Prostate gland (tissue), 2 donors: Measurements from ENCODE around the gene KCNS3. TPM values are rescaled to one million over a fixed set of nuclear protein-coding genes. Genes with fewer than 3 reads are reported as not detected.

Experiments
- DNase-seq: peaks from one replicate; pipeline ENCODE4 v3.0.0-alpha.2; 2019; ENCODE audit warnings: low spot score
- H3K27ac ChIP-seq, 2 donors: fragments of 200-600 bp; sonication (generic); 2 replicates each; pipeline ENCODE4 v1.5.1; 2017 to 2019
- H3K27me3 ChIP-seq: fragments of 200-600 bp; sonication (generic); replicated peaks from 2 replicates; pipeline ENCODE4 v1.5.1; 2019; ENCODE audit not compliant: insufficient read depth
- H3K36me3 ChIP-seq, 2 donors: fragments of 200-600 bp; sonication (generic); 1 replicate in 1 of 2; 2 replicates in 1 of 2; pipeline versions ENCODE4 v1.5.1 to v1.8.1; 2017 to 2019
- H3K4me1 ChIP-seq: fragments of 200-600 bp; sonication (generic); replicated peaks from 2 replicates; pipeline ENCODE4 v1.5.1; 2019
- H3K4me3 ChIP-seq, 2 donors: fragments of 200-600 bp; sonication (generic); 2 replicates each; pipeline ENCODE4 v1.5.1; 2017 to 2019
- H3K9me3 ChIP-seq: fragments of 200-600 bp; sonication (generic); 2 replicates; pipeline ENCODE4 v1.5.1; 2017
- POLR2A ChIP-seq: fragments of 450-650 bp; IDR thresholded peaks from one replicate; pipeline ENCODE4 v1.6.1; 2016; ENCODE audit warnings: antibody characterized with exemption, mild to moderate bottlenecking
- POLR2AphosphoS5 ChIP-seq: sonication (generic); formaldehyde crosslinking; IDR thresholded peaks from one replicate; pipeline ENCODE4 v1.6.1; 2017; ENCODE audit warnings: antibody characterized with exemption
- WGBS: methylation state at CpG from one replicate; pipeline ENCODE4 v1.1.5; 2018; 5-methylcytosine and 5-hydroxymethylcytosine counted together
- intact Hi-C: fragments of 100-400 bp; cut with DNase I; formaldehyde crosslinking; loops from one replicate; pipeline ENCODE4 v1.14.2; 2022
- total RNA-seq, 2 donors: library from RNA; depleted of rRNA; stranded (reverse); fragments of >200 nt; gene quantifications; one replicate each; pipeline ENCODE4 v1.1.0, GENCODE V29; 2016
- TF ChIP-seq, protein P1 (sequence below), 4 experiments: fragments of 200-600 bp in 2 of 4; fragments of 450-650 bp in 2 of 4; sonication (generic) in 2 of 4; IDR thresholded peaks; 1 replicate in 3 of 4; 2 replicates in 1 of 4; pipeline ENCODE4 v1.5.1; 2016 to 2019; ENCODE audit warnings: antibody characterized with exemption in 4 of 4, mild to moderate bottlenecking in 2 of 4, moderate library complexity in 2 of 4

KCNS3 gene
- 100 to 1,000 TPM in 1 of 2 donors, 10 to 100 TPM in 1; 17.4 to 106 TPM for total RNA-seq

DNA sequence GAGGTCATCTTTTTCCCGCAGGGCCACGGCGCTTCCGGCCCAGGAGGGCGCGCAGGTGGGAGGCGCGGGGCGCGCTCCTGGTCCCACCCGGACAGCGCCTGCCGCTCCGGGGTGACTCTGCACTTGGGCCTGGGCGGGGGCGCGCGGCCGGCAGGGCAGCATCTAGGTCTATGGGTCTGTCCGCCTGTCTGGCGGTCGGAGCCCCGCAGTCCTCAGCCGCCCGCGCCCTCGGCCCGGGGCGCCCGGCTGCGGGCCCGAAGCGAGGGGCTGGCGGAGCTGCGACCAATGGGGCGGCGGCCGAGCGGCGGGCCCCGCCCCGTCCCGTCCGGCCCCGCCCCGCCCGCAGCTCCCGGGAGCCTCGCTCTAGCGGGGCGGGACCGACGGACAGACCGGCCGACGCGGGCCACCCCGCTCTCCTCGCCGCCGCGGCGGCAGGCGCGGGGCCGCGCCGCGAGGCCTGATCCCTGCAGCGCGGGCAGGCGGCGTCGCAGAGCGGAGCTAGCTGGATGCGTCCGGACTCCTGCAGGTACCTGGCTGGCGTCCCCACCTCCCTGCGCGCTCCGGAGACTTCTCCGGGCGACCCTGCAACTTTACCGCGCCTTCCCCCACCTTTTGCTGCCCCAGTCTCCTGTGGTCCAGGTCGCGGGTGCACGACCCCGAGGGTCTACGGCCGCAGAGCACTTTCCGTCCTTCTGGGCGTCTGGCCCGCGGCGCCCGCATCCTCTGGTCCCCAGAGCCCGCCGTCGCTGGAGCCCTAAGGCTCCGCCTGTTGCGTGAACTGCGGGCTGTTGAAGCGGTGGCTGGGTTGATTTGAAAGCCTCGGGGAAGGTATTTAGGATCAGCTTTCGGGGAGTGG lies at the start of gene KCNS3:
TSS of gene KCNS3 (plus strand) at position 387 of the 856 bp plus-strand sequence. CDS start 52,342 bp downstream, outside the sequence.
- H3K36me3 ChIP-seq: no peaks in the 10 kb centered on the region
- DNase-seq: peak; percentile 52
- H3K27me3 ChIP-seq: no peaks in the 10 kb centered on the region
- no peaks in the 10 kb centered on the region for H3K9me3 ChIP-seq
- no peaks in the 10 kb centered on the region for H3K4me1 ChIP-seq
- peak within 1 kb of the TSS; percentile 58 to 66 for H3K27ac ChIP-seq
- TF ChIP-seq, protein P1, sequence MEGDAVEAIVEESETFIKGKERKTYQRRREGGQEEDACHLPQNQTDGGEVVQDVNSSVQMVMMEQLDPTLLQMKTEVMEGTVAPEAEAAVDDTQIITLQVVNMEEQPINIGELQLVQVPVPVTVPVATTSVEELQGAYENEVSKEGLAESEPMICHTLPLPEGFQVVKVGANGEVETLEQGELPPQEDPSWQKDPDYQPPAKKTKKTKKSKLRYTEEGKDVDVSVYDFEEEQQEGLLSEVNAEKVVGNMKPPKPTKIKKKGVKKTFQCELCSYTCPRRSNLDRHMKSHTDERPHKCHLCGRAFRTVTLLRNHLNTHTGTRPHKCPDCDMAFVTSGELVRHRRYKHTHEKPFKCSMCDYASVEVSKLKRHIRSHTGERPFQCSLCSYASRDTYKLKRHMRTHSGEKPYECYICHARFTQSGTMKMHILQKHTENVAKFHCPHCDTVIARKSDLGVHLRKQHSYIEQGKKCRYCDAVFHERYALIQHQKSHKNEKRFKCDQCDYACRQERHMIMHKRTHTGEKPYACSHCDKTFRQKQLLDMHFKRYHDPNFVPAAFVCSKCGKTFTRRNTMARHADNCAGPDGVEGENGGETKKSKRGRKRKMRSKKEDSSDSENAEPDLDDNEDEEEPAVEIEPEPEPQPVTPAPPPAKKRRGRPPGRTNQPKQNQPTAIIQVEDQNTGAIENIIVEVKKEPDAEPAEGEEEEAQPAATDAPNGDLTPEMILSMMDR (IDR thresholded peaks at IDR 0.05): no peak
- TF ChIP-seq POLR2AphosphoS5 (no peak), POLR2A (peak; percentile 46)
- intact Hi-C loops: no loop called here
- WGBS: 1% methylated on average over 35 of the region's 106 CpGs
- H3K4me3 ChIP-seq: peak within 1 kb of the TSS; percentile 50 to 62

- 18% methylated on average over 37 of the region's 37 CpGs for WGBS
- peak; percentile 42 for DNase-seq
Measured at GRCh38 chr2:17830053-17831034, 48.1 kb upstream of the KCNS3 start.

GRCh38 chr2:17835516-17835915 lies 43.0 kb upstream of the KCNS3 start:
- H3K4me1 ChIP-seq: no peaks in the 10 kb centered on the region
- 26% methylated on average over 2 of the region's 2 CpGs for WGBS
- no peak overlapping the region for H3K27ac ChIP-seq
- H3K27me3 ChIP-seq: no peaks in the 10 kb centered on the region
- TF ChIP-seq, protein P1 (IDR thresholded peaks at IDR 0.05): no peak
- no peak for TF ChIP-seq POLR2AphosphoS5
- TF ChIP-seq POLR2A: no peak
- no peaks in the 10 kb centered on the region for H3K36me3 ChIP-seq
- no peaks in the 10 kb centered on the region for H3K9me3 ChIP-seq
- intact Hi-C loops: loop anchor here (10.0 kb wide), 1 partner anchor 111 kb away; no protein-coding TSS in a partner anchor
- no peak for DNase-seq
- H3K4me3 ChIP-seq: no peak overlapping the region

More at GRCh38 chr2:17830053-17831034, 48.1 kb upstream of the KCNS3 start:
- H3K27me3 ChIP-seq: no peaks in the 10 kb centered on the region
- TF ChIP-seq, protein P1 (IDR thresholded peaks at IDR 0.05): peak; percentile 50 to 81 (median 70)
- TF ChIP-seq POLR2A: no peak
- H3K27ac ChIP-seq: no peak overlapping the region
- H3K36me3 ChIP-seq: no peaks in the 10 kb centered on the region
- H3K9me3 ChIP-seq: no peaks in the 10 kb centered on the region
- H3K4me1 ChIP-seq: no peaks in the 10 kb centered on the region
- intact Hi-C loops: loop anchor here (10.0 kb wide), 1 partner anchor 106 kb away; no protein-coding TSS in a partner anchor
- no peak overlapping the region for H3K4me3 ChIP-seq

DNA sequence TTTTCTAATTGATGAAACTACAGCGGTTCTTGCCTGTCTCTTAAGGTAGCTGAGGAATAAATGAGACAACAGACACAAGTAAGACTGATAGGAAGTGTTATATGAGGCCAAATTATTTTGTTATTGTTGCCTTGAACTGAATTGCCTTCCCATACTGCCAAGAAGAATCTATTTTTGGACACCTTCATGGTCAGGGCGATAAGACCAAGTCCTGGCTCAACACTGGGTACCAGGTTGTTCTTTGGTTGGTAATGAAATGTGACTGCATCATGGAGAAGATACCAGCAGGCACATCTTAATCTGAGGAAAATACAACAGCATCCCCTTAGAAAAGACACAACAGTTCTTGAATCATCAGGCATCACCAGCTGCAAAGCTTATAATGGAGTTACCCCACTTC lies 38.5 kb upstream of the KCNS3 start:
- Histone ChIP-seq H3K36me3 (no peaks in the 10 kb centered on the region), H3K4me1 (no peaks in the 10 kb centered on the region), H3K9me3 (no peaks in the 10 kb centered on the region), H3K4me3 (no peak overlapping the region), H3K27me3 (no peaks in the 10 kb centered on the region), H3K27ac (no peak overlapping the region)
- TF ChIP-seq, protein P1 (IDR thresholded peaks at IDR 0.05): no peak
- TF ChIP-seq POLR2AphosphoS5: no peak
- TF ChIP-seq POLR2A: no peak
- no peak for DNase-seq
- 76% methylated on average over 2 of the region's 2 CpGs for WGBS
- intact Hi-C loops: loop anchor here (10.0 kb wide), 1 partner anchor 115 kb away; no protein-coding TSS in a partner anchor
